MM.1S (cell line): Measurements from ENCODE around the gene PDGFD.

Experiments
- DNase-seq: peaks from one replicate; pipeline ENCODE4 v3.0.0-alpha.2; 2015
- H2AFZ ChIP-seq: fragments of 300-600 bp; sonication (generic); 2 replicates; pipeline ENCODE4 v1.6.0; 2016; ENCODE audit warnings: antibody characterized with exemption, low read length
- H3F3A ChIP-seq: fragments of 300-600 bp; sonication (generic); 2 replicates; pipeline ENCODE4 v1.6.1; 2016; ENCODE audit warnings: mild to moderate bottlenecking, antibody characterized with exemption, low read length, moderate library complexity, mixed read lengths; ENCODE audit not compliant: insufficient read depth
- H3K27ac ChIP-seq: fragments of 300-600 bp; sonication (generic); 2 replicates; pipeline ENCODE4 v1.5.1; 2016; ENCODE audit warnings: mild to moderate bottlenecking, low read length
- H3K27me3 ChIP-seq: fragments of 300-600 bp; sonication (generic); replicated peaks from 2 replicates; pipeline ENCODE4 v1.6.0; 2016; ENCODE audit warnings: low read length; ENCODE audit not compliant: insufficient read depth
- H3K36me3 ChIP-seq: fragments of 300-600 bp; sonication (generic); replicated peaks from 2 replicates; pipeline ENCODE4 v1.6.1; 2016; ENCODE audit warnings: mild to moderate bottlenecking, low read length, mixed read lengths; ENCODE audit not compliant: insufficient read depth
- H3K4me1 ChIP-seq: fragments of 300-600 bp; sonication (generic); 2 replicates; pipeline ENCODE4 v1.6.1; 2016; ENCODE audit warnings: low read length, mixed read lengths
- H3K4me2 ChIP-seq: fragments of 300-600 bp; sonication (generic); 2 replicates; pipeline ENCODE4 v1.6.0; 2016; ENCODE audit warnings: low read depth, low read length
- H3K4me3 ChIP-seq: fragments of 300-600 bp; sonication (generic); 2 replicates; pipeline ENCODE4 v1.5.1; 2016; ENCODE audit warnings: low read length, mixed read lengths
- H3K79me2 ChIP-seq: fragments of 300-600 bp; sonication (generic); 2 replicates; pipeline ENCODE4 v1.6.1; 2016; ENCODE audit warnings: mixed run types, low read length, mixed read lengths
- H3K9ac ChIP-seq: fragments of 300-600 bp; sonication (generic); 2 replicates; pipeline ENCODE4 v1.6.1; 2016; ENCODE audit warnings: low read length, mixed read lengths
- H3K9me2 ChIP-seq: fragments of 300-600 bp; sonication (generic); replicated peaks from 2 replicates; pipeline ENCODE4 v1.6.1; 2016; ENCODE audit warnings: mild to moderate bottlenecking, low read length, mixed read lengths; ENCODE audit not compliant: insufficient read depth
- H3K9me3 ChIP-seq: fragments of 300-600 bp; sonication (generic); replicated peaks from 2 replicates; pipeline ENCODE4 v1.6.1; 2016; ENCODE audit warnings: mild to moderate bottlenecking, low read length, mixed read lengths; ENCODE audit not compliant: insufficient read depth
- H4K20me1 ChIP-seq: fragments of 300-600 bp; sonication (generic); 2 replicates; pipeline ENCODE4 v1.6.1; 2016; ENCODE audit warnings: mild to moderate bottlenecking, low read length, moderate library complexity, mixed read lengths; ENCODE audit not compliant: insufficient read depth
- CTCF ChIP-seq: fragments of 300-600 bp; sonication (generic); IDR thresholded peaks from 2 replicates; pipeline ENCODE4 v1.5.1; 2016; ENCODE audit warnings: antibody characterized with exemption, low read length, mixed read lengths
- EZH2 ChIP-seq: fragments of 300-600 bp; sonication (generic); optimal IDR thresholded peaks from 2 replicates; pipeline ENCODE3; 2017; ENCODE audit warnings: low read depth, mild to moderate bottlenecking, antibody characterized with exemption, low read length, mixed read lengths
- EZH2phosphoT487 ChIP-seq: fragments of 300-600 bp; sonication (generic); IDR thresholded peaks from 2 replicates; pipeline ENCODE4 v1.6.1; 2018; ENCODE audit warnings: antibody characterized with exemption, low read length

The PDGFD gene

GRCh38 chr11:104200688-104201087 is 36.7 kb upstream of the PDGFD start:
- H3K4me1 ChIP-seq: no peaks in the 10 kb centered on the region
- no peak for TF ChIP-seq EZH2phosphoT487
- TF ChIP-seq EZH2: no peak
- no peak for TF ChIP-seq CTCF
- DNase-seq: no peak
- H3K36me3 ChIP-seq: no peaks in the 10 kb centered on the region
- no peak overlapping the region for H3K27ac ChIP-seq
- H3K4me2 ChIP-seq: no peak overlapping the region
- H3K27me3 ChIP-seq: no peaks in the 10 kb centered on the region
- H3K9ac ChIP-seq: no peak overlapping the region
- no peaks in the 10 kb centered on the region for H4K20me1 ChIP-seq
- no peaks in the 10 kb centered on the region for H3K9me3 ChIP-seq
- H3K79me2 ChIP-seq: no peaks in the 10 kb centered on the region
- H3F3A ChIP-seq: no peaks in the 10 kb centered on the region
- H3K4me3 ChIP-seq: no peak overlapping the region
- no peaks in the 10 kb centered on the region for H3K9me2 ChIP-seq
- no peak overlapping the region for H2AFZ ChIP-seq

DNA sequence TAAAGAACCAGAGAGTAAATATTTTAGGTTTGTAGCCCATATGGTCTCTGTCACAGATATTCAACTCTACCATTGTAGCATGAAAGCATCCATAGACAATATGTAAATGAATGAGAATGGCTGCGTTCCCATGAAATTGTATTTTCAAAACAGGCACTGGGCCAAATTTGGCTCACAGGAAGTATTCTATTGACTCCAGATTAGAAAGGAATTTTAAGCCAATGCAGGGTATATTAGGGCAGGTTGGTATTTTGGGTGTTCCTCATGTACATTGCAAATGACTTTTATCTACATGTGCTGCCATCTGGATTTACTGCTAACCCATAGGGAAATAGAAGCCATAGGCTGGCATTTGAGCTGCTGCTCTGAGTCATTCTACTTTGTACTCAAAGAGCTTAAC is 35.1 kb upstream of the PDGFD start:
- Histone ChIP-seq H3K36me3 (no peaks in the 10 kb centered on the region), H3K4me3 (no peak overlapping the region), H3K9me3 (no peaks in the 10 kb centered on the region), H3K79me2 (no peaks in the 10 kb centered on the region), H4K20me1 (no peaks in the 10 kb centered on the region), H2AFZ (no peak overlapping the region), H3K9ac (no peak overlapping the region), H3K9me2 (no peaks in the 10 kb centered on the region), H3K4me2 (no peak overlapping the region), H3K27me3 (no peaks in the 10 kb centered on the region), H3K27ac (no peak overlapping the region), H3K4me1 (no peaks in the 10 kb centered on the region), H3F3A (no peaks in the 10 kb centered on the region)
- DNase-seq: no peak
- no peak for TF ChIP-seq EZH2
- no peak for TF ChIP-seq CTCF
- TF ChIP-seq EZH2phosphoT487: no peak

GRCh38 chr11:104198576-104198975 is 34.6 kb upstream of the PDGFD start:
- no peaks in the 10 kb centered on the region for H3K27me3 ChIP-seq
- no peaks in the 10 kb centered on the region for H3K9me3 ChIP-seq
- no peak overlapping the region for H3K9ac ChIP-seq
- H3K4me1 ChIP-seq: no peaks in the 10 kb centered on the region
- no peak overlapping the region for H3K4me3 ChIP-seq
- H3K27ac ChIP-seq: no peak overlapping the region
- no peak overlapping the region for H2AFZ ChIP-seq
- no peaks in the 10 kb centered on the region for H3F3A ChIP-seq
- no peaks in the 10 kb centered on the region for H3K36me3 ChIP-seq
- TF ChIP-seq EZH2 (no peak), CTCF (no peak), EZH2phosphoT487 (no peak)
- no peaks in the 10 kb centered on the region for H4K20me1 ChIP-seq
- no peak overlapping the region for H3K4me2 ChIP-seq
- H3K79me2 ChIP-seq: no peaks in the 10 kb centered on the region
- no peaks in the 10 kb centered on the region for H3K9me2 ChIP-seq
- DNase-seq: no peak

- TF ChIP-seq CTCF (no peak), EZH2phosphoT487 (no peak), EZH2 (no peak)
- Histone ChIP-seq H3K9me3 (no peaks in the 10 kb centered on the region), H3K79me2 (no peaks in the 10 kb centered on the region), H2AFZ (no peak overlapping the region), H3F3A (no peaks in the 10 kb centered on the region), H3K9ac (no peak overlapping the region), H3K36me3 (no peaks in the 10 kb centered on the region), H4K20me1 (no peaks in the 10 kb centered on the region), H3K27ac (no peak overlapping the region), H3K27me3 (no peaks in the 10 kb centered on the region), H3K4me3 (no peak overlapping the region), H3K9me2 (no peaks in the 10 kb centered on the region), H3K4me2 (no peak overlapping the region), H3K4me1 (no peaks in the 10 kb centered on the region)
- DNase-seq: no peak
Measured at GRCh38 chr11:104191124-104191523, 27.2 kb upstream of the PDGFD start.
